M059J (cell line): ENCODE results near the gene IRF2BP2. TPM values are rescaled to one million over a fixed set of nuclear protein-coding genes. Genes with fewer than 3 reads are reported as not detected.

Experiments used
- DNase-seq: peaks from one replicate; pipeline ENCODE4 v3.0.0-alpha.2; 2012; ENCODE audit warnings: low read depth
- total RNA-seq: library from RNA; depleted of rRNA; stranded (reverse); fragments of >200 nt; shearing (Covaris generic); gene quantifications from 2 replicates; pipeline ENCODE4 v1.2.3, GENCODE V29; 2014

The IRF2BP2 gene
- total RNA-seq, 1 experiment from 2014 or later: 84.1 TPM

GRCh38 chr1:234584420-234584805 is 25.6 kb downstream of the IRF2BP2 start:
- no peak for DNase-seq

- DNase-seq: no peak
These were observed 26.1 kb downstream of the IRF2BP2 start for GRCh38 chr1:234583755-234584419.

- no peak for DNase-seq
These were observed 27.2 kb downstream of the IRF2BP2 start for GRCh38 chr1:234582681-234583301.

- no peak for DNase-seq
These were observed 27.8 kb downstream of the IRF2BP2 start for GRCh38 chr1:234582186-234582585.

GRCh38 chr1:234581063-234581714 is 28.8 kb downstream of the IRF2BP2 start:
- no peak for DNase-seq

GRCh38 chr1:234579967-234580366 is 30.0 kb downstream of the IRF2BP2 start:
- peak; percentile 14 for DNase-seq

- DNase-seq: no peak
These were observed 31.2 kb downstream of the IRF2BP2 start for GRCh38 chr1:234578735-234579134.

GRCh38 chr1:234578087-234578486 is 31.9 kb downstream of the IRF2BP2 start:
- no peak for DNase-seq

GRCh38 chr1:234573711-234574299 is 36.2 kb downstream of the IRF2BP2 start:
- DNase-seq: no peak

- no peak for DNase-seq
These were observed 37.0 kb downstream of the IRF2BP2 start for GRCh38 chr1:234572966-234573365.

GRCh38 chr1:234571702-234572101 is 38.3 kb downstream of the IRF2BP2 start:
- no peak for DNase-seq

- no peak for DNase-seq
These were observed 39.5 kb downstream of the IRF2BP2 start for GRCh38 chr1:234570329-234571120.

- no peak for DNase-seq
These were observed 41.6 kb downstream of the IRF2BP2 start for GRCh38 chr1:234568345-234568744.

- no peak for DNase-seq
These were observed 44.8 kb downstream of the IRF2BP2 start for GRCh38 chr1:234565132-234565531.

GRCh38 chr1:234564035-234565029 is 45.6 kb downstream of the IRF2BP2 start:
- DNase-seq: peak; percentile 99

GRCh38 chr1:234562334-234562733 is 47.6 kb downstream of the IRF2BP2 start:
- DNase-seq: no peak

GRCh38 chr1:234561319-234561718 is 48.7 kb downstream of the IRF2BP2 start:
- no peak for DNase-seq

- DNase-seq: no peak
These were observed 49.9 kb downstream of the IRF2BP2 start for GRCh38 chr1:234559902-234560676.

- DNase-seq: no peak
These were observed 50.7 kb downstream of the IRF2BP2 start for GRCh38 chr1:234559152-234559901.
